ENCODE measurements around the gene DCTD. TPM values are rescaled to one million over a fixed set of nuclear protein-coding genes. Genes with fewer than 3 reads are reported as not detected.
A peak's percentile ranks its signal among the peaks of the same experiment; 100 is the strongest.

DCTD gene
- 65.9 and 91.5 TPM in 2 replicates for total RNA-seq (2014; rRNA removed; shearing (Covaris generic))

DNA sequence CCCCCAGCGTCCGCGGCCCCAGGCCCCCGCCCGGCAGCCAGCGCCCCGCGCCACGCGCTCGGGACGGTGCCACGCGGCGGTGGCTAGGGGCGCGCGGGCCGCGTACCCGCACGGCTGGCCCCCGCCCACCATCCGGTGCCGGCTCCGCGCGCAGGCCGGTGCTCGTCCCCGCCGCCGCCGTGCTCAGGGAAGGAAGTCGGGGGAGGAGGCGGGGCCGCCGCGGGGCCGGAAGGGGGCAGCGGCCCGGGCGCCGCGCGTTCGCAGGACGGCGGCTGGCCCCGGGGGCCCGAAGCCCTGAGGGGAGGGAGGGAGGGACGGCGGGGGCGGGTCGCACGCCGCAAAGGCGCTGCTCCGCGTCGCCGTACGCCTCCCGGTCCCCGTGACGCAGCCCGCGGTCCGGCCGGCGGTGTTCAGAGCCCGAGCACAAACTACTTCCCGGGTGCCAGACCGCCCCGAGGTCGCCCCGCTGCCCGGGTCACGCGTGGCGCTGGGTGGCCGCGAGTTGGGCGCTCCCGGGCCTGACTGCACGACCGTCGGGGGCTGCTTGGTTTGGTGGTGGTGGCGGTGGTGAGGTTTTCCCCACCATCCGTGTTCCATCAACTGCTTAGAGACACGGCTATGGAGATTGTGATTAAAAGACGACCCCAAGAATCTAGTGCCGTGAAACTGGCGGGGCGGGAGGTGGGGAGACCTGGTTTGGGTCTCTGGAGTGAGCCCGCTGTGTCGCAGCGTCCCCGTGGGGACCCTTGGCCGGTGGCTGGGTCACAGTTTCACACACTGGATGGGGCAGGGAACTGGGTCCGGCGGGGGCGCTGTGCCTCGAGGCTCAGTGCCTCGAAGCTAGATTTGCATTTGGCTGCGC, at the start of gene DCTD:
TSS of gene DCTD (minus strand) at position 205 of the 862 bp plus-strand sequence. CDS start 1,818 bp downstream, outside the sequence.
- DNase-seq (ENCODE audit: low read depth) = peak; percentile 61

DNA sequence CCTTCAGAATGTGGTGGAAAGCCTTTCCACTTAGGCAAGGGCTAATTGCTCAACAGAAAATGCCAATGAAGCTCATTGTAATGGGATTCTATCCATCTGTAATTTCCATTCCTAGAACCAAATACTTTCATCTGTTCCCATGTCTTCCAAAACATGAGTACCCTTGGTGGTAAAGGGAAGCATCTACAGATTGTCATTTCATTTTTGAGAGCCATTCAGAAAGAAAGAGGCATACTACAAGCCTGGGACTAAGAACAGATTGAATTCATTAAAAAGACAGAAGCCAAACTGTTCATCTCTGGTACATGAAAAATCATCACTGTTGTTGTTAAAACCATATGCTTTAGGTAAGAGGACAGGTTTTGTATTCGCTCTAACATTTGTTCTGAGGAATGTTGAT, 43.6 kb upstream of the DCTD start:
- no peak for DNase-seq (ENCODE audit: low read depth)

DNA sequence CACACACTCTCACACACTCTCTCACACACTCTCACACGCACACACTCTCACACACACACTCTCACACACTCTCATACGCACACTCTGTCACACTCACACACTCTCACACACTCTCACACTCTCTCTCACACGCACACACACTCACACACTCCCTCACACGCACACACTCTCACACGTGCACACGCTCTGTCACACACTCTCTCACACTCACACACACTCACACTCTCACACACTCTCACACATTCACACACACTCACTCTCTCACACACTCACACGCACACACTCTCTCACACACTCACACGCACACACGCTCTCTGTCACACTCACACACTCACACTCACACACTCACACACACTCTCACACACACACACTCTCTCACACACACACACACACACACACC, 43.0 kb upstream of the DCTD start:
- DNase-seq (ENCODE audit: low read depth) = no peak

DNA sequence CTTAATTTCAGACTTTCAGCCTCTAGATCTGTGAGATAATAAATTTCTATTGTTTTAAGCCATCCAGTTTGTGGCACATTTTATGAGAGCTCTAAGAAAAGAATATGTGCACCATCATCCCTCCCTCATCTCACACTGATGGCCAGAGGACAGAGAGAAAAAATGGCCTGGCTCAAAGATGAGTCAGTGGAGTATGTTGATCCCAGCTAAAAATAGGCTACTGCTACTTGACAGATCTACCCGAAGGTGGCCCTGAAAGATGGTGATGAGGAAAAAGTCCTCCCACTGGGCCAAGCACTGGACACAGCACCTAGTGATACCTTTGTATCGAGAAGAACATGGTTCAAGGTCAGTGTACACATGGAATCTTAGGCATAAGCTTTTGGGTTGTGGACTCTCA, 38.2 kb upstream of the DCTD start:
- DNase-seq (ENCODE audit: low read depth) = peak; percentile 55

DNA sequence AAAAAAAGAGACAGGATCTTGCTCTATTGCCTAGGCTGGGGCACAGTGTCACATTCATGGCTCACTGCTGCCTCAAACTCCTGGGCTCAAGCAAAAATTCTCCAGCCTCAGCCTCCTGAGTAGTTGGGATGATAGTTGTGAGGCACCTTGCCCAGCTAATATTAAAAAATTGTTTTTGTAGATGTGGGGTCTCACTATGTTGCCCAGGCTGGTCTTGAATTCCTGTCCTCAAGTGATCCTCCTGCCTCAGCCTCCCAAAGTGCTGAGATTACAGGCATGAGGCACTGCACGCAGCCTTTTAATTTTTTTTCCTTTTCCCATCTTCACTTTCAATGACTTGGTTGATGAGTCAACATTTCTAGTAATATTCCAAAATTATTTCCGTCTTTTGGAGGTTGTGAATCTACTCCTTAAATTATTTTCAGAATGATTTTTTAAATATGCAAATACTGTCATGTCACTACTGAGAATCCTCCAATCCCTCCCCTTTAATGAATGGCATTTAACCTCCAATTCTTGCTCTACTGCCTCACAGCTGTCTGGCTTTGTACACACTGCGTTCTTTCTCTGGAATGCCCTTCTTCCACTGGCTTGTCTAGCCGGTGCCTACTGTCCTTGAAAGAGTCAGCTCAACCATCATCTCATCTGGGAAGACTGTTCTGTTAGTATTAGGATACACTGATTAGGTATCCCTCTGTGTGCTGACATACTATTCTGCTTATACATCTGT, 27.5 kb upstream of the DCTD start:
- DNase-seq (ENCODE audit: low read depth) = no peak

DNA sequence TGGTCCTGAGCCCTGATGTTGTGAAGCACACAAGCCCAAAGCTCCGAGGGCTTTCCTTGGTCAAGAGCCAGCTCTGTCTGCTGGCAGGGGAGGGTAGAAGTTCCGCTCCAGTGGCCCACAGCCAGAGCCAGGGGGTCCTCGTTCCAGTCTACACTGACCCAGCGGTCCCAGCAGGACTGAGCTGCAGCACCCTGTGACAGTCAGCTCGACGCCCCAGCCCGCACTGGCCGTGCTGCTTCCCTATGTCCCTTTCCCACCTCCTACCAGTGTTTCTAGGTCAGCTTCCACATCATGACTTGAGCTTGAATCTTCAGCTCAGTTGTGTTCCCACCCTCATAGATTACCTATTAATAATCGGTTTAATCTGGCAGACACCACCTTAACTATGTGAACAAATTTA, 22.5 kb upstream of the DCTD start:
- DNase-seq (ENCODE audit: low read depth) = no peak

DNA sequence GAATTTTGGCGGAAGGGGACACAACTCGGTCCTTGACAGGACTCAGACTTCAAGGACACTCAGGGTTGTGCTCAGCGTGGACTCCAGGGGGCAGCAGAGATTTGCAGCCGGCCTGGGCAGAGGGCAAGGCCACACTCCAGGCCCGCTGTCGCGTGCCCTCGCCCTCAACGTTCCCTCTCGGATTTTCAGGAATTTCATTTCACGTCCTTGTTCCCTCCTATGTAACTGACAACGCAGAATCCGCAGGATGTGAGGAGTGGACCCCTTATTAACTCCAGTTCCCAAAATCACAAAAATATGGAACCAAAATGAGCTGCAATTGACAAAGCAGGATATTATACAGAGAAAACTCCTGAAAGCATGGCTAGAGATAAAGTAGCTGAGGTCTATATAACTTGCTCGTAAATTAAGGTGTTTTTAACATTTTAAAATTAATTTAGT, 21.0 kb upstream of the DCTD start:
- DNase-seq (ENCODE audit: low read depth) = peak; percentile 60

DNA sequence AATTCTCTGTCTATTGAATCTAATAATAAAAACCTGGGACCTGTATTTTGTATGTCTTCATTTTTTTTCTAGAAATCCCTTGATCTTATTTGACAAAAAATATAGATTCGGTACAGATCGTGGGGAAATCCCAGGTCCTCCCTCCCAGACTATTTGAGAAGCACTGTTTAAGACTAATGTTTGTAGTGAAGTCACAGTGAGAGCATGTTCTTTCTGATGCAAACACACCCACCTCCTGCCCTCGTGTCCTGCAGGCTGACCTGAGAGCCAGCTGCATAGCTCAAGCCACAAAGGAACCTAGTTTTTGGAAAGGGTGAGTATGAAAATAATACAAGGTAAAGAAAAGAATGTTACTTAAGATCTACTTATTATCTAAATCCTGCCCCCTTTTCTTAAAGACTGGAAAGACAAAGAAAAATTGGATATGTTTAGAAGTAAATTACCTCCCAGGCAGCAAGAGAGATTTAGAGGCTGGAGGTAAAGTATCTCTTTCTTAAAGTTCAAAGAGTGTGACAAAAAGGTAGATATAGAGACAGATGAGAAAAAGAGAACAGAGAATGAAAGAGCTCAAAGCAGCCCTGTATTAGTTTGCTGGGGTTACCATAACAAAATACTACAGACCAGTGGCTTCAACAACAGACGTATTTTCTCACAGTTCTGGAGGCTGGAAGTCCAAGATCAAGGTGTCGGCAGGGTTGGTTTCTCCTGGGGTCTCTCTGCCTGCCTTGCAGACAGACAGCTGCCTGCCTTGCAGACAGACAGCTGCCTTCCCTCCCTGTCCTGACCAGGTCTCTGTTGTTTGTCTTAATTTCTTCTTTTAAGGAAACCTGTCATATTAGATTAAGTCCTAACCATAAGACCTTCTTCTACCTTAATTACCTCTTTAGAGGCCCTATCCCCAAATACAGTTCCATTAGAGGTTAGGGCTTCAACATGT, 20.4 kb upstream of the DCTD start:
- no peak for DNase-seq (ENCODE audit: low read depth)

DNA sequence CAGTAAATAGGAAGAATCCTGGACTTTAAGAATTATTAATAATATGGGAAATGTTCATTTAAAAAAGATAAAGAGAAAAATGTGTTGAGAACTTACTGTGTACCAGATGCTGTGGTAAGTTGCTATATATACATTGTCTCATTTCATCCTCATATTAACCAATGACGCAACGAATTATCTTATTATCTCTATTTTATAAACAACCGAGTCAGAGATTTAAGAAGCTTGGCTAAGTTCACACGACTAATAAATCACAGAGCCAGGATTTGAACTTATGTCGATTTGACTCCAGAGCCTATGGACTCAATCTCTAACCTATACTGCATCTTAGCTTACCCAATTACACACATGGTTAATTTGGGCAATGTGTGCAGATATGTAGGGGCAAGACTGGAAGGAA, 15.5 kb upstream of the DCTD start:
- DNase-seq (ENCODE audit: low read depth) = no peak

DNA sequence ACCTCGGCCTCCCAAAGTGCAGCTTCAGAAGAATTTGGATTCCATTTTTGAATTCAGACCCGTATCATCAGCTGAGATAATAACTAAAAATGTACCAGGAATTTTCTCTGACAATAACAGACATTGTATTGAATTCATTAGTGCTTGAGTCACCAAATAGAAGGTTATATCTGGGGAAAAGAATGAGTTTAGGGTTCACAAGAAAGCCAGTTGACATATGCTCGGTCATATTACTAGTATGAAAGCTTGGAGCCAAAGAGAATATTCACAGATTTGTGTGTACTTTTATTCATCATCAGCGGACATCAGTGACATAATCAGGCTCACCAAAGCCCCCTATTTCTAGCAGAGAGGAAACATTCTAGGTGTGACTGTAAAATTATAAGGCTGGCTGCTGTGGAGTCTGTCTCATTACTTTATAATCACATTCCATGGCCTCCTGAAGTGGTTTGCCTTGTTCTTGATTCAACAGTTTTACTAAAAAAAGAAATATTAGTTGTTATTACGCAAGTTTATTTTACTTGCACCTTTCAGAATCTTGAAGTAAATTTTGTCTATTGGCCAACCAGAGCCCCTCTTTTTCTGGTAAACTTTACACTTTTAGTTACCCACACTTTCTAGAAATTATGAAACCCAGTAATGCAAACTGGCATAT, 14.6 kb upstream of the DCTD start:
- no peak for DNase-seq (ENCODE audit: low read depth)

DNA sequence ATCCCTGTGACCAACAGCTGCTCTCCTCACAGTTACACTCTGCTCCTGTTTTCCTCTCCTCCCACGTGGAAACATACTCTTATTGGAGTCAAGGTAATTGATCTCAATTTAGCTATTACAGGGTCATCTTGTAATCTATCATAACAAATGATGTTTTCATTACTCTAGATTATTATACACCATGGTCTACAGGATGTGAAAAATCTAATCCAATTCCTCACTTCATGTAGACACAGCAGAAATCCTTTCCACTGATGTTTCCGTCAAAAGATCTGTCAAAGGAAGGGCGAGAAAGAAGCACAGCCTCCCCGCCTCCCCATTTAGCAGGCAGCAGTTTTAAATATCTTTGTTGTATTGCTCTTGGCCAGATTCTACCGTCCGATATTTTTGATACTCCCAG, 13.7 kb upstream of the DCTD start:
- no peak for DNase-seq (ENCODE audit: low read depth)

DNA sequence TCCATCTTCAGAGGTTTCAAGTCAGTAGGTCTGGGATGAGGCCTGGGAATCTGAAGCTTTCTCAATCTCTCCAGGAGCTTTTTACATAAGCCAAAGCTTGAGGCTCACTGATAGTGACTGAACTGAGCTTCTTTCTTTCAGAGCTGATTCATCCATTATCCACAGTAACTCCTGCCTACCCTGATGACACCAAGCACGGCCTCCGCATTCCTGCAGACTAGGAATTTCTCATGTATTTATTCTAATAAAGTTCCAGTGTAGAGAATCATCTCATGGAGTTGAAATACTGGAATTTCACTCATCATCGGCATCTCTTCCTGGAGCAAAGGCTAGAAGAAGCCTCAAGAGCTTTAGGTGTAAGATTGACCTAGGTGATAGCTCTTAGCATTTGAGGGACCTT, 12.1 kb upstream of the DCTD start:
- peak; percentile 85 for DNase-seq (ENCODE audit: low read depth)

DNA sequence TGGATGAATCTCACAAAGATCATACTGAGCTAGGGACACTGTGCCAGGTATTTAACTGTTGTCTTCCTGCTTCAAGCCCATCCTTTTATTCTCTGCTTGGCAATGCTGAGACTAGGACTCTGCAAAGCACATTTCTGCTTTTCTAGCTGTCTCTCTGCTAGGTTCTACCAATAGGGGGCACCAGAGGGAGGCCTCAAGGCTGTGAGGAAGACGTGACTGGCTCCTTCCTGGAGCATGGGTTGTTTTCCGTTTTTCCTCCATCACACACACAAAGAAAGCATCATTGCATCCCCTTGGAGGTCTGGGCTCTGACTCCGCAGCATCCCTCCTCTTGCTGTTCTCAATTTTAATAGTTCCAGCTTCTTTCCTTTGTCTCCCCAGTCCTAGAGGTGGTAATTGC, 10.9 kb upstream of the DCTD start:
- DNase-seq (ENCODE audit: low read depth) = no peak

DNA sequence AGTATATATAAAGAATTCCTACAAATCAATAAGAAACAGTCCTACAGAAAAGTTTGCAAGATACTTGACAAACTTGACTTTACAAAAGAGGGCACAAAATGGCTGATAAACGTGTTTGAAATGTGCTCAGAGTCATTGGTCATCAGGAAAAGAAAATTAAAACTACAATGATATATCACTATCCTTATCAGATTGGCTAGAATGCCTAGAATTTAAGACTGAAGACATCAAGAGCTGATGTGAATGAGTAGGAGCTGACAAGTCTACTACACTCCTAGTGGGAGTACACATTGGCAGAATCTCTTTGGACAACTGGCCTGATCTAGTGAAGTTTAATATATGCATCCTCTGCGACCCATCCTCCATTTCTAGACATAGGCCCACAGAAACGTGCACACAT, 10.3 kb upstream of the DCTD start:
- DNase-seq (ENCODE audit: low read depth) = no peak

DNA sequence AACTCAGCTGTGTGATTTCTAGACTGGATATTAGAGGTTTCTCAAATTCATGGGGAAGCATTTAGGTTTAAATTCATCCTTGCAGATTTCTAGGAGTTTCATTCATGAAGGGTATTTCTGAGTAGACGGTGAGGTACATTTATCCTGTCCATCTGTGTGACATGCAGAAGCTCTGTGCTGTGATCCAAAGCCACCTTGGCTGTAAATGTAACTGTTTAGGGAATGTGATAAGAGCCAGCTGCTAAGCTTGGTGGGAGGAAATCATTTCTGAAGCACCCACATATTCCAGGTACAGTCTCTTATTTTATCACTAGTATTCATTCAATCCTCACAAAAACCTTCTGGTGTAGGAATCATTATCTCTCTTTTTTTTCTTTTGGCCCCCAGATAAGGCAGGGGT, 8.7 kb upstream of the DCTD start:
- no peak for DNase-seq (ENCODE audit: low read depth)

DNA sequence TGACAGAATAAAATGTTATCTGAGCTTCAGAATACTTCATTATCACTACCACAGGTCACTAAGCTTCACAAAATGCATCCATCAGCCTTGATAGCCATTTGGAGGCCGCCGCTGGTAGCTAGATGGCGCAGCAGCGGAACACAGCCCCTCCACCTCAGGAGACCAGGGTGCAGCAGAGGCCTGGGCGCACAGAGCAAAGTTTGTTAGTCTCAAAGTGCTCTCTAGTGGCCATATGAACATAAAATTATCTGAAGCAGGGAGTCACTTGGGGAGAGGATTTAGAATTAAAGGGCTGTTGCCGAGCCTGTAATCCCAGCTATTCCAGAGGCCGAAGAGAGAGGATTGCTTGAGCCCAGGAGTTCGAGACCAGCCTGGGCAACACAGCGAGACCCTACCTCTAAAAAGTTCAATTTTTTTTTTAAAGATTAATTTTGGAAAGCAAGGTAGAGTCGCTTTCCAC, 8.1 kb upstream of the DCTD start:
- peak; percentile 80 for DNase-seq (ENCODE audit: low read depth)

DNA sequence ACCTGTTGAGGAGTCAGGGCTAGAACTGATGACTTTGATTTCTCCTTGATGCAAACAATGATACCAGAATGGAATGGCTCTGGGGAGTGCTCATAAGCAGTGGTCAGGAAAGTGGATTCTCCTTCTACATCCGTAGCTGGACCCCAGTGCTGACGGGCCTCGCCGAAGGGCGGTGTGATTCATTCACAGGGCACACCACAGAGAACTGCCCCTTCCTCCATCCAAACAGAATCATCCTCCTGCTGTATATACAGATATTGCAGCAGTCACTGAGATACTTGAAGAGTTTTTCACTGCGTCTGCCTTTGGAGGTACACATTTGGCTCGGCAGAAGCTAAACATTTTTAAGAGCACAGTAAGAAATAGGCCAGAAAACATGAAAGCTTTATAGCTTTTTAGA, 7.3 kb upstream of the DCTD start:
- DNase-seq (ENCODE audit: low read depth) = no peak

DNA sequence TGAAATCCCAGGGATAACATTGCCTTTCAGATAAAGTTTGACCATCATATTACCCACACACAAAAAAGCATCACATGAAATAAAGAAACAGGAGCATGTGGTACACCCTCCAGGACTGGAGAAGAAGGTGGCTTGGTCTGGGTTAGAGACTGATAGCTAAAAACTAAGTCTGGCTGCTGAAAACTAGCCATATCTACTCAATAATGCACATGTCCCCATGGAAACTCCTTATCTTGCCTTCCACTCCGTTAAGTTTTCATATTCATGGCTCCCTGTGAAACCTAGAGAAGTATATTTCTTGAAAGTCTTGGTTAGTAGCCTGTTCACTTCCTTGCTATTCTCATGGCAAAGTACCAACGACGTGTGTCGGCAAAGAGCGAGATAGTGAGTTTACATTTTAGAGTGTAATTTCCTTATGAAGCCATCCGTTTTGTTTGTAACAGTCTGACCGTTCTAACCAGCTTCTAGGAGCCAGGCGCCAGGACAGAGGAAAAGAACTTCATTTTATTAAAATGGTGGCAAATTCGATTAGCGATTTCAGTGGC, 6.7 kb upstream of the DCTD start:
- no peak for DNase-seq (ENCODE audit: low read depth)

DNA sequence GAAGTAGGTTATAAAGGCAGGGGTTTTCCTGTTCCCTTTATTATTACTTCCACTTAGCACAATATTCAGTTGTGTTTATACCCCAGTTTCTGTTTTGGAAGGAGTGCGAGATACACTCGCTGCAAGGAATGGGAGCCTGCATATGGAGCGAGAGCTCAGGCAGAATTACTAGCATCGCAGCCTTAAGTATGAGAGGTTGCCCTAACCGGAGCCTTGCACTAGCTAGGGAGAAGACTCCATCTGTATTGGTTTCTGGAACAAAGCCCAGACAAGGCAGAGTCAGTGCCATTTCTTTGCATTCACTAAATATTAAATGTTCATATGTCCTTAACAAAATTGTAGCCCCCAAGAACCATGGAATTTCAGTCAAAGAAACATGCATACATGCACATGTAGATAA, 6.2 kb upstream of the DCTD start:
- no peak for DNase-seq (ENCODE audit: low read depth)

DNA sequence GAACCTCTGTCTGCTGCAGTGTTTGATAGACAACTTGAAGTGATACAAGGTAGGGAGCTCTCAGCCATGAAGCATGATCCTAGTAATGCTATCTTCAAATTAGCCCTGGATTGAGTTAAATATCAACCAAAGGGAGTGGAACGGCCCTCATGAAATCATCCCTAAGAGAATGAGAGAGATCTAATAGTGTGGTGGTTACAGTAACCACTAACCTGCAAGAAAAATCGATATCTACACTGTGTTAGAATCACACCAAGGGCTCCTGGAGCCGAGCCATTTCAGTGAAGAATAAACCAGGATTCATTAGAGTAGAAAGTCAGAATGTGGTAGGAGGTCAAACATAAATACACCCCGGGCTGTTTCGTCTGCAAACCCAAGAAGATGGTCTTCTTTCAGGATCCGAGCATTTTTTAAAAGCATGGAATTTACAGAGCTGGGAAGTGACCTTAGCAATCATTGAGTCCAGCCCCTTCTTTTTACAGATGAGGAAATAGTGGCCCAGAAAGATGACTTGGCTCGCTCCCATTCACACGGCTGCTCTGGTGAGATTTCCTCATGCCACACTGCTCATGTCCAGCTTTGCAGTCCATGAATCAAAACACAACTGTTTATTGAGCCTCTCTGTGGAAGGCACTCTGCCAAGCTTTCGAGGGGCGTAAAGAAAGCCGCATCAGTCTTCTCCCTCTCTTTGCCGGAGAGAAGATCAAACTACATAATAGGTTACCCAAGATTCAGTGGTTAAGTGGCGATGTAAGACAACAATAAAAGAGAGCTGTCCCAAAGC, 5.5 kb upstream of the DCTD start:
- DNase-seq (ENCODE audit: low read depth) = peak; percentile 45
